GM12801 (cell line): ENCODE measurements around the gene DUSP9.

Source experiments
- CTCF ChIP-seq: IDR thresholded peaks from one replicate; pipeline ENCODE4 v1.5.1; 2011; ENCODE audit warnings: control low read depth; ENCODE audit not compliant: insufficient read length; ENCODE audit errors: extremely low read depth

DUSP9 gene

DNA sequence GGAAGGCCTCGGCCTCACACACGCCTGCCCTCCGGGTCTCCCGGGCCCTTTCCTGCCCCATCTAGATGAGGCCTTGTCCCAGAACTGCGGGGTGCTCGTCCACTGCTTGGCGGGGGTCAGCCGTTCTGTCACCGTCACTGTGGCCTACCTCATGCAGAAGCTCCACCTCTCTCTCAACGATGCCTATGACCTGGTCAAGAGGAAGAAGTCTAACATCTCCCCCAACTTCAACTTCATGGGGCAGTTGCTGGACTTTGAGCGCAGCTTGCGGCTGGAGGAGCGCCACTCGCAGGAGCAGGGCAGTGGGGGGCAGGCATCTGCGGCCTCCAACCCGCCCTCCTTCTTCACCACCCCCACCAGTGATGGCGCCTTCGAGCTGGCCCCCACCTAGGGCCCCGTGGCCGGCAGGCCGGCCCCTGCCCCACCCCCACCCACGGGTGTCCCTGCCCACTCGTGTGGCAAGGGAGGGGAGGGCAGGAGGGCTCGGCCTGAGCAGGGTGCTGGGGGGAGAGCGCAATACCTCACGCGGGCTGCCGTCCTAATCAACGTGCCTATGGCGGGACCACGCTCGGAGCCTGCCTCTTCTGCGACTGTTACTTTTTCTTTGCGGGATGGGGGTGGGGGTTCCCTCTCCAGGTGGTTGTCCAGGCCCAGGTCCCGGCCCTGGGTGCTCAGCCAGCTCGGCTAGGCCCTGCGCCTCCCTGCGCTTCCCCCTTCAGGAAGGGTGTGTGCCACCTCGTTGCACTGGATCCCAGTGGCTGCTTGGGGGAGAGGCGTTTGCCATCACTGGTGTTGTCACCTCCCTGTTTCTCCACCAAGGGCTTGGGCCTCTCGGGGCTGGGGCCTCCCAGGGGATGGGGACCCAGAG, 3.1 kb downstream of the DUSP9 start:
- no peak for TF ChIP-seq CTCF

DNA sequence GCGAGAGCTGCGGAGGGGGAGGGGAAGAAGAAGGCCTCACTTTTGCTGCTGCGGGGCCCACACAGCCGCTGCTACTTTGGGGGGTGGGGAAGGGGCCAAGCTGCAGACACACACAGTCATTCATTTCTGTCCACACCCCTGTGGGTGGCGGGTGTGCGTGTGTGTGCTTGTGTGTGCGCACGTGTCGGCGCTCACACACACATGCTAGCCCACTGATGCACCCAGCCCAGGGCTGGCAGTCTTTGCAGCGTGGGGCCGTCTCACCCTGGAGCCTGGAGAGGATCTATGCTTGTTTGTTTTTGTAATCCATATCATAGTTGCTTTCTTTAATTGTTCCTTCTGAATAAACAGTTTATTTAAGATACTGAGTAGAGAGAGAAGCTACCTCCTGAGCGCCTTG, 4.0 kb downstream of the DUSP9 start:
- no peak for TF ChIP-seq CTCF

DNA sequence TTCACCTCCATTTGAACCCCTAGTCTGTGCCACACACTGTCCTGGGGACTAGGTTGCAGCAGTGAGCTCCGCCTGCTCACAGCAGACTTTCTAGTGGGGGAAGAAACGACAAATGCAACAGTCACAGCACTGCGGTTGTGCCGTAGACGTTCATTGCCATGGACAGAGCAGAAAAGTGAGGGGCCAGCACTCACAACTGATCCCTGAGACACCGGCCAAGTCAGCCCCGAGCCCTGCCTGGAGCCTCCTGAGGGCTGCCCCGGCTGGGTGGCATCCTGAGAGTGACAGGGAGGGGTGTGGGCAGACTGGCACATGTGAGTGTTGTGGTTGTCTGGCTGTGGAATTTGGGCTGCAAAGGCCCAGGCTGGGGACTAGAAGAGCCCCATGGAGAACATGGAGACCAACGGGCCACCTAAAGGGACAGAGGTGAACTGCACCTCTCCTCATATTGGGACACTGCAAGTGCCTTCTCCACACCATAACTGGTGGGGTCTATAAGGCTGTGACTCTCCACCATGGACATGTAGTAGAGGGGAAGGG, 4.6 kb downstream of the DUSP9 start:
- TF ChIP-seq CTCF: no peak

DNA sequence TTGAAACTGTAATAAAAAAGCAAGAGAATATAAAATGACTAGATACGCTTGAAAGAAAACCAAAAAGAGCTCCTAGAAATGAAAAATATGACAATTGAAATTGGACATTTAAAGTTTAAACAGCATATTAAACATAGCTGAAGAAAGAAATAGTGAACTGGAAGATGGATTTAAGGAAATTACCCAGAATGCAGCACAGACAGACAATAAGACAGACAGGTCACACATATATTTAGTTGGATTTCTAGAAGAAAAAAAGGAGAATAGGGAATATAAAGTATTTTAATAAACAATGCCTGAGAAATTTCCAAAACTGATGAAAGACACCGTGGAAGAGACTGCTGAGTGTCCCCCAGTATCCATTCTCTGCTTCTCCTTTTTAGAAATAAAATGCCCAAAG, 6.6 kb downstream of the DUSP9 start:
- TF ChIP-seq CTCF: no peak

- no peak for TF ChIP-seq CTCF
These were observed 10.2 kb downstream of the DUSP9 start for GRCh38 chrX:153657161-153657560.

GRCh38 chrX:153659268-153659667, 12.3 kb downstream of the DUSP9 start:
- no peak for TF ChIP-seq CTCF

DNA sequence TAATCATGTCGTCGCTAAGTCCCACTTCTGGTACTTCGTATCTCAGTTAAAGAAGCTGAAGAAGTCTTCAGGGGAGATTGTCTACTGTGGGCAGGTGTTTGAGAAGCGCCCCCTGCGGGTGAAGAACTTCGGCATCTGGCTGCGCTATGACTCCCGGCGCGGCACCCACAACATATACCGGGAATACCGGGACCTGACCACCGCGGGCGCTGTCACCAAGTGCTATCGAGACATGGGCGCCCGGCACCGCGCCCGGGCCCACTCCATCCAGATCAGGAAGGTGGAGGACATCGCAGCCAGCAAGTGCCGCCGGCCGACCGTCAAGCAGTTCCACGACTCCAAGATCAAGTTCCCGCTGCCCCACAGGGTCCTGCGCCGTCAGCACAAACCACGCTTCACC, 15.3 kb downstream of the DUSP9 start:
- no peak for TF ChIP-seq CTCF
